ENCODE data around the gene HMCES.

DNA sequence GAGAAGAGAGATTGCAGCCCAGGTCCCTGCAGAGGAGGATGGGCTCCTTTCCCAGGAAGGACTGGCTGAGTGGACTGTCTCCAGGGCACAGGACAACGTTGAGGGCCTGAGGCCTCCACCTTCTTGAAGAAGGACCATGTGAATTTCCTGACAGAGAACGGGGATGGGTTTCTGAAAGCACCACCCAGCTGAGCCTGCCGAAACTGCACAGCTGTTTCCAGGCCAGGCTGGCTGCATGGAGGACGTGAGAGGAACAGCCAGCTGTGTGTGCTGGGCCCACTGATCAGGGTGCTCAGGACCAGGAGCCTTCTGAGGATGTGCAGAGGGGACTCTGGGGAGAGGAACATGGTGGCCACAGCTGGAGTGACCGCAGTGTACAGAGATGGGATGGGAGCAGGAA lies 39.2 kb downstream of the HMCES start:
- TF ChIP-seq ZNF146 (tag by site-specific recombination; IDR thresholded peaks at IDR 0.05) (no peak), ZFP41 (tag by site-specific recombination; IDR thresholded peaks at IDR 0.05; ENCODE audit: borderline replicate concordance) (no peak), ZNF23 (tag by site-specific recombination; IDR thresholded peaks at IDR 0.05; ENCODE audit: borderline replicate concordance) (no peak), ZNF529 (tag by site-specific recombination; IDR thresholded peaks at IDR 0.05; ENCODE audit: insufficient replicate concordance) (no peak), ZNF747 (tag by site-specific recombination; IDR thresholded peaks at IDR 0.05) (no peak), ZNF560 (tag by site-specific recombination; IDR thresholded peaks at IDR 0.05; ENCODE audit: borderline replicate concordance) (no peak)
- TF ChIP-seq, protein P1, sequence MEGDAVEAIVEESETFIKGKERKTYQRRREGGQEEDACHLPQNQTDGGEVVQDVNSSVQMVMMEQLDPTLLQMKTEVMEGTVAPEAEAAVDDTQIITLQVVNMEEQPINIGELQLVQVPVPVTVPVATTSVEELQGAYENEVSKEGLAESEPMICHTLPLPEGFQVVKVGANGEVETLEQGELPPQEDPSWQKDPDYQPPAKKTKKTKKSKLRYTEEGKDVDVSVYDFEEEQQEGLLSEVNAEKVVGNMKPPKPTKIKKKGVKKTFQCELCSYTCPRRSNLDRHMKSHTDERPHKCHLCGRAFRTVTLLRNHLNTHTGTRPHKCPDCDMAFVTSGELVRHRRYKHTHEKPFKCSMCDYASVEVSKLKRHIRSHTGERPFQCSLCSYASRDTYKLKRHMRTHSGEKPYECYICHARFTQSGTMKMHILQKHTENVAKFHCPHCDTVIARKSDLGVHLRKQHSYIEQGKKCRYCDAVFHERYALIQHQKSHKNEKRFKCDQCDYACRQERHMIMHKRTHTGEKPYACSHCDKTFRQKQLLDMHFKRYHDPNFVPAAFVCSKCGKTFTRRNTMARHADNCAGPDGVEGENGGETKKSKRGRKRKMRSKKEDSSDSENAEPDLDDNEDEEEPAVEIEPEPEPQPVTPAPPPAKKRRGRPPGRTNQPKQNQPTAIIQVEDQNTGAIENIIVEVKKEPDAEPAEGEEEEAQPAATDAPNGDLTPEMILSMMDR (tag by site-specific recombination; IDR thresholded peaks at IDR 0.05), result no peak
- TF ChIP-seq, protein P2, sequence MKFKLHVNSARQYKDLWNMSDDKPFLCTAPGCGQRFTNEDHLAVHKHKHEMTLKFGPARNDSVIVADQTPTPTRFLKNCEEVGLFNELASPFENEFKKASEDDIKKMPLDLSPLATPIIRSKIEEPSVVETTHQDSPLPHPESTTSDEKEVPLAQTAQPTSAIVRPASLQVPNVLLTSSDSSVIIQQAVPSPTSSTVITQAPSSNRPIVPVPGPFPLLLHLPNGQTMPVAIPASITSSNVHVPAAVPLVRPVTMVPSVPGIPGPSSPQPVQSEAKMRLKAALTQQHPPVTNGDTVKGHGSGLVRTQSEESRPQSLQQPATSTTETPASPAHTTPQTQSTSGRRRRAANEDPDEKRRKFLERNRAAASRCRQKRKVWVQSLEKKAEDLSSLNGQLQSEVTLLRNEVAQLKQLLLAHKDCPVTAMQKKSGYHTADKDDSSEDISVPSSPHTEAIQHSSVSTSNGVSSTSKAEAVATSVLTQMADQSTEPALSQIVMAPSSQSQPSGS (tag by site-specific recombination; IDR thresholded peaks at IDR 0.05; ENCODE audit: low read depth), result no peak
- TF ChIP-seq, protein P3, sequence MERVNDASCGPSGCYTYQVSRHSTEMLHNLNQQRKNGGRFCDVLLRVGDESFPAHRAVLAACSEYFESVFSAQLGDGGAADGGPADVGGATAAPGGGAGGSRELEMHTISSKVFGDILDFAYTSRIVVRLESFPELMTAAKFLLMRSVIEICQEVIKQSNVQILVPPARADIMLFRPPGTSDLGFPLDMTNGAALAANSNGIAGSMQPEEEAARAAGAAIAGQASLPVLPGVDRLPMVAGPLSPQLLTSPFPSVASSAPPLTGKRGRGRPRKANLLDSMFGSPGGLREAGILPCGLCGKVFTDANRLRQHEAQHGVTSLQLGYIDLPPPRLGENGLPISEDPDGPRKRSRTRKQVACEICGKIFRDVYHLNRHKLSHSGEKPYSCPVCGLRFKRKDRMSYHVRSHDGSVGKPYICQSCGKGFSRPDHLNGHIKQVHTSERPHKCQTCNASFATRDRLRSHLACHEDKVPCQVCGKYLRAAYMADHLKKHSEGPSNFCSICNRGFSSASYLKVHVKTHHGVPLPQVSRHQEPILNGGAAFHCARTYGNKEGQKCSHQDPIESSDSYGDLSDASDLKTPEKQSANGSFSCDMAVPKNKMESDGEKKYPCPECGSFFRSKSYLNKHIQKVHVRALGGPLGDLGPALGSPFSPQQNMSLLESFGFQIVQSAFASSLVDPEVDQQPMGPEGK (tag by site-specific recombination; IDR thresholded peaks at IDR 0.05), result no peak
